ENCODE data around the gene KRT13.

Gene KRT13

DNA sequence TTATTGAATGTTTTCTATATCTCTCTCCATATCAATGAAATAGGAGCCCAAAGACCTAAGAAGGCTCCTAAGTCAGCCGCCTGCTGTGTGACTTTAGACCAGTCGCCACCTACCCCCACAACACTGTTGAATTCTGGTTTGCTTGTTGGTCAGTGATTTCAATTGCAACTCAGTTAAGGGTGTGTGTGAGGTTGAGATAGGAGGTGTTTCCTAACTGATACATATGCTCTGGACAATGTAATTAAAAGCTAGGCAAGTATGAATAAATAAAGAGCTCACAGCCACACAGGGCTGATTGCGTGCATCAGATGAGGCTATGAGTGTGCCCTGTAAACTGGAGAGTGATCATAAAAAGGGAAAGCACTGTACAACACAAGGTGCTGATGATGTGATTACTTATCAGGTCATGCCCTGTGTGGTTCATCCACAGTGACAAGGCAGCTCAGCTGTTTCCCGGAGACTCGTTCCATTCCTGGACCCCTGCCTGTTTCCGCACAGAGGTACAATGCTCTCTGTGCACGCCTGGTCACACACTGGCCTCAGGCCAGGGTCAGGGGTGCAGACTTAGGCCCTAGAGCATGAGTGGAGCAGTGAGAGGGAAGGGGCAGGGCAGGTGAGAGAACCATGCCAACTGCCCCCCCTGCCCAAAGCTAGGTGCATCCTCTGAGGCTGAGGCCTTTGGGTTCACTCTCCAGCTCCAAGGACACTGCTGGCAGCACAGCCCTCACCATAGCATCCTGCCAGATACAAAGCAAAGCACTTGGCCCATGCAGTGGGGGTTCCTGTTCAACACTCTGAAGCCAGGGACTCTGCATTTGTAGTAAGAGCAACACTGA, 21.2 kb downstream of the KRT13 start:
- Histone ChIP-seq H3K27ac (ENCODE audit: insufficient read depth, low read length, poor library complexity, severe bottlenecking) (no peak overlapping the region), H3K9me3 (ENCODE audit: control insufficient read depth, low read length) (no peaks in the 10 kb centered on the region), H3K4me1 (ENCODE audit: control insufficient read depth, insufficient read depth, low read length, poor library complexity, severe bottlenecking) (no peaks in the 10 kb centered on the region), H3K27me3 (replicated peaks; ENCODE audit: control insufficient read depth, insufficient read depth, low read length, poor library complexity, severe bottlenecking) (no peaks in the 10 kb centered on the region), H3K36me3 (ENCODE audit: control insufficient read depth, insufficient read depth, low read length) (no peaks in the 10 kb centered on the region), H3K4me3 (ENCODE audit: insufficient read depth, low read depth, low read length, poor library complexity, severe bottlenecking) (no peak overlapping the region)
- no peak for DNase-seq

DNA sequence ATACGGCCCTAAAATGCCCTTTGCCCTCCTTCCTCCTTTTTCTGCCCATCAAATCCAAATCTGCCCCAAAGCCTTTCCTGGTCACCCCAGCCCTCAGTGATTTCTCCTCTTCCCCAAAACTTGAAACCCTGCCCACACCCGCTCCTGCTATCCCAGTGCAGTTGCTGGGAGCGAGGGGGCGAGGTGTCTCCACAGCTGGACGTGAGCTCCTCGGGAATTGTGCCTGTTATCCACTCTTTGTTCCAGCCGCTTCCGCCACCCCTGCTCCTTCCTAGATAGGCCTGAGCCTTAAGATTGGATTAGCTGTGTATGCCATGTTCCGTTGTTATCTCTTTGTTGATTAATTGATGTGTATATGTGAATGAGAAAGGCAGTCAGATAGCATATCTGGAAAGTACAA, 21.9 kb downstream of the KRT13 start:
- no peak for DNase-seq
- no peaks in the 10 kb centered on the region for H3K36me3 ChIP-seq (ENCODE audit: control insufficient read depth, insufficient read depth, low read length)
- H3K4me3 ChIP-seq (ENCODE audit: insufficient read depth, low read depth, low read length, poor library complexity, severe bottlenecking): no peak overlapping the region
- no peaks in the 10 kb centered on the region for H3K4me1 ChIP-seq (ENCODE audit: control insufficient read depth, insufficient read depth, low read length, poor library complexity, severe bottlenecking)
- no peaks in the 10 kb centered on the region for H3K27me3 ChIP-seq (replicated peaks; ENCODE audit: control insufficient read depth, insufficient read depth, low read length, poor library complexity, severe bottlenecking)
- H3K27ac ChIP-seq (ENCODE audit: insufficient read depth, low read length, poor library complexity, severe bottlenecking): no peak overlapping the region
- no peaks in the 10 kb centered on the region for H3K9me3 ChIP-seq (ENCODE audit: control insufficient read depth, low read length)

DNA sequence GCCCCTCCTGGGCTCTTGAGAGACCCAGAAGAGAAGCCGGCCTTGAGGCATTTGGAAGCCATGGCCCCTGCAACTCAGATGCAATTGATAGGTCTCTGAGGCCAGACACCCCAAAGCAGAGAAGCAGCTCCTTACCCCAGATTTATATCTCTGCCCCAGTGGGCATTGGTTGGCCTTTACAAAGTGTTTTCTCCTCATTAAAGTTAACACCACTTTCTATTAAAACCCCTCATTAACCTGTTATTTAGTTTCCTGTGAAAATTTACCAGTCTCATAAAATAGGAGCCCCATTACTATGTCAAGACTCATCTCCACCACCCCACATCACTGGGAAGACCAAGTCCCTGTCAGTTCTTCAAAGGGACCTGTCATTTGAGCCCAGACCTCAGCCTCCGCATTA, 24.4 kb downstream of the KRT13 start, which contains the start of gene KRT35:
Gene KRT35, minus strand, starts transcription at position 116 of the 400 bp plus-strand sequence. Its CDS starts 54 bp downstream, at position 62.
- no peaks in the 10 kb centered on the region for H3K9me3 ChIP-seq (ENCODE audit: control insufficient read depth, low read length)
- no peak within 1 kb of the TSS for H3K4me3 ChIP-seq (ENCODE audit: insufficient read depth, low read depth, low read length, poor library complexity, severe bottlenecking)

DNA sequence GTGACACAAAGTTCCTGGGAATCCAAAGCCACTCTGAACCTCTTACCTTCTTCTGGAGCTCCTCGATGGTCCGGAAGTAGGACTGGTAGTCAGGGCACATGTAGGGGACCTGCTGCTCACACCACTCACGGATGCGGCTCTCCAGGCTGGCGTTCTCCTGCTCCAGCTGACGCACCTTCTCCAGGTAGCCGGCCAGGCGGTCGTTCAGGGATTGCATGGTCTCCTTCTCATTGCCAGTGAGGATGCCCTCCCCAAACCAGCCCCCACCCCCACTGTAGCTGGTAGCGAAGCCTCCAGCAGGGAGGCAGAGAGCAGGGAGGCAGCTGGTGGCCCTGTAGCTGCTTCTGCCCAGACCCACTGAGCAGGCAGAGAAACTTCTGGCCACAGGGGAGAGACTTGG, 24.8 kb downstream of the KRT13 start:
- Histone ChIP-seq H3K4me3 (ENCODE audit: insufficient read depth, low read depth, low read length, poor library complexity, severe bottlenecking) (no peak overlapping the region), H3K27ac (ENCODE audit: insufficient read depth, low read length, poor library complexity, severe bottlenecking) (no peak overlapping the region), H3K9me3 (ENCODE audit: control insufficient read depth, low read length) (no peaks in the 10 kb centered on the region), H3K4me1 (ENCODE audit: control insufficient read depth, insufficient read depth, low read length, poor library complexity, severe bottlenecking) (no peaks in the 10 kb centered on the region), H3K36me3 (ENCODE audit: control insufficient read depth, insufficient read depth, low read length) (no peaks in the 10 kb centered on the region), H3K27me3 (replicated peaks; ENCODE audit: control insufficient read depth, insufficient read depth, low read length, poor library complexity, severe bottlenecking) (no peaks in the 10 kb centered on the region)
- DNase-seq: no peak

More for the DNA sequence above, 24.4 kb downstream of the KRT13 start, which contains the start of gene KRT35:
- H3K27me3 ChIP-seq (replicated peaks; ENCODE audit: control insufficient read depth, insufficient read depth, low read length, poor library complexity, severe bottlenecking): no peaks in the 10 kb centered on the region
- no peaks in the 10 kb centered on the region for H3K4me1 ChIP-seq (ENCODE audit: control insufficient read depth, insufficient read depth, low read length, poor library complexity, severe bottlenecking)
- H3K27ac ChIP-seq (ENCODE audit: insufficient read depth, low read length, poor library complexity, severe bottlenecking): no peak within 1 kb of the TSS
- no peak for DNase-seq
- no peaks in the 10 kb centered on the region for H3K36me3 ChIP-seq (ENCODE audit: control insufficient read depth, insufficient read depth, low read length)

DNA sequence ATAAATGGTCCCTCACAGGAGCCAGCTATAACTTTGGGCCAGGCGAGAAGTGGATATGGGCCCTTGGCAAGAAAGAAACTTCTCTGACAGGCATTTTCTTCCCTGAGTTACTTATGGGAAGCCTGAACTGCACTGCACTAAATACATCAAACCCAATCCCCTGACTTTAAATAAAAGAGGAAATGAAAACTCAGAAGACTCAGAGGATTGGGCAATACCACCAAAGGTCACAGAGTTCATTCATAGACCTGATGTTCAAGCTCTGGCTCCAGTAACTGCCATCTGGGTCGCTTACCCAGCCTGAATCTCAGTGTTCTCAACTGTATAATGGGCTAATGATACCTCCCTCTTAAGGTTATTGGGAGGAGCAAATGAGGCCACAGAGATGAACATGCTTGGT, 25.3 kb downstream of the KRT13 start:
- DNase-seq: no peak
- Histone ChIP-seq H3K27ac (ENCODE audit: insufficient read depth, low read length, poor library complexity, severe bottlenecking) (no peak overlapping the region), H3K27me3 (replicated peaks; ENCODE audit: control insufficient read depth, insufficient read depth, low read length, poor library complexity, severe bottlenecking) (no peaks in the 10 kb centered on the region), H3K4me3 (ENCODE audit: insufficient read depth, low read depth, low read length, poor library complexity, severe bottlenecking) (no peak overlapping the region), H3K36me3 (ENCODE audit: control insufficient read depth, insufficient read depth, low read length) (no peaks in the 10 kb centered on the region), H3K9me3 (ENCODE audit: control insufficient read depth, low read length) (no peaks in the 10 kb centered on the region), H3K4me1 (ENCODE audit: control insufficient read depth, insufficient read depth, low read length, poor library complexity, severe bottlenecking) (no peaks in the 10 kb centered on the region)

DNA sequence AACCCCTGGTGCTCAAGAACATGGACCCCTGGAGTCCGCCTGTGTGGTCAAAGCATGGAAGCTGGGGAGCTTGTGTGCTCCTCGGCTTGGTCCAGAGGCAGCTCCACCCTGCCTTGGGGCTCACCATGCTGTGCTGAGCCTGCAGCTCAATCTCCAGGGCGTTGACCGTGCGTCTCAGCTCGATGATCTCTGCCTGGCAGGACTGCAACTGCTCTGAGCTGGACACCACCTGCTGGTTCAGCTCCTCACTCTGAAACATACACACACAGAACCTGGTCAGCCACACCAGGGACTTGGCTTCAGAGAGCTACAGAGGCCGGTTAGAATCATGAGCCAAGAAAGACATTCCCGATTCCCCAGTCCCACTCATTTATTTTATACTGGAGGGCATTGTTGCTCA, 27.2 kb downstream of the KRT13 start:
- no peak for DNase-seq
- Histone ChIP-seq H3K27ac (ENCODE audit: insufficient read depth, low read length, poor library complexity, severe bottlenecking) (no peak overlapping the region), H3K9me3 (ENCODE audit: control insufficient read depth, low read length) (no peaks in the 10 kb centered on the region), H3K4me1 (ENCODE audit: control insufficient read depth, insufficient read depth, low read length, poor library complexity, severe bottlenecking) (no peaks in the 10 kb centered on the region), H3K36me3 (ENCODE audit: control insufficient read depth, insufficient read depth, low read length) (no peaks in the 10 kb centered on the region), H3K4me3 (ENCODE audit: insufficient read depth, low read depth, low read length, poor library complexity, severe bottlenecking) (no peak overlapping the region), H3K27me3 (replicated peaks; ENCODE audit: control insufficient read depth, insufficient read depth, low read length, poor library complexity, severe bottlenecking) (no peaks in the 10 kb centered on the region)

DNA sequence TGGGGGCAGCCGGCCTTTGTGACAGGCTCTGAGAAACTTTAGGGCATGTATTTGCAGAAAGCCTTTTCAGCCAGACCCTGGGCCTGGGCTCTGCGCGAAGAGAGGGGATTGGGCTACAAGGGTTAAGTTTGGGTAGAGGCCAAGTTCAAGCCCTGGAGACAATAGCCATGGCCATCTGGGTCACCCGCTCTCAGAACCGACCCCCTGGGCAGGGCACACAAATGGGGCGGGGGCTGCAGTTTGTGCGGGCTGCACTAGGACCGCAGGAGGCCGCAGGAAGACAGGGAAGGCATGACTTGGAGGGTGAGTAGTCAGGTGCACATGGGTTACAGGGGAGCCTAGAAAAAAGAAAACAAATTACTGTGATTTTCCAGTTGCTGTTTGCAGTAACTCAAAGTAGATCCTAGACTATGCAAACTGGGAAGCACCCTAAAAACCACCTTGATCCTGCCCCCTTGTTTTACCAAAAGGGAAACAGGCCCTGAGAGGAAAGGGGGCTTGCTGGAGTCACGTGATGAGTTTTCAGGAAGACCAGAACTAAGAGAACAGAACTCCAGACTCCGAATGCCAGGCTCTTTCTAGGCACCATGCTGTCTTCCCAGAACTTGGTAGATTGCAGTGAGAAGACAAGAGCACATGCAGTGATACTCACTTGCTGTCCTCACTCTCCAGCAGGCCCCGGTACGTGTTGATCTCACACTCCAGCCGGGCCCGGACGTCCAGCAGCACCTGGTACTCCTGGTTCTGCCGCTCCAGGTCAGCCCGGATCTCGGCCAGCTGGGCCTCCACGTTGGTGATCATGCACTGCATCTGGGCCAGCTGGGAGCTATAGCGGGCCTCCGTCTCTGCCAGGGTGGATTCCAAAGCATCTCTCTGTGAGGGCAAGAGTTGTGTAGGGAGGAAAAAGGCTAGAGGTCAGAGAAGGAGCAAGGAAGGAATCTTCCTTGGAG, 28.3 kb downstream of the KRT13 start:
- H3K4me3 ChIP-seq (ENCODE audit: insufficient read depth, low read depth, low read length, poor library complexity, severe bottlenecking): no peak overlapping the region
- H3K9me3 ChIP-seq (ENCODE audit: control insufficient read depth, low read length): no peaks in the 10 kb centered on the region
- H3K27me3 ChIP-seq (replicated peaks; ENCODE audit: control insufficient read depth, insufficient read depth, low read length, poor library complexity, severe bottlenecking): no peaks in the 10 kb centered on the region
- no peak for DNase-seq
- no peaks in the 10 kb centered on the region for H3K36me3 ChIP-seq (ENCODE audit: control insufficient read depth, insufficient read depth, low read length)
- H3K27ac ChIP-seq (ENCODE audit: insufficient read depth, low read length, poor library complexity, severe bottlenecking): no peak overlapping the region
- H3K4me1 ChIP-seq (ENCODE audit: control insufficient read depth, insufficient read depth, low read length, poor library complexity, severe bottlenecking): no peaks in the 10 kb centered on the region

DNA sequence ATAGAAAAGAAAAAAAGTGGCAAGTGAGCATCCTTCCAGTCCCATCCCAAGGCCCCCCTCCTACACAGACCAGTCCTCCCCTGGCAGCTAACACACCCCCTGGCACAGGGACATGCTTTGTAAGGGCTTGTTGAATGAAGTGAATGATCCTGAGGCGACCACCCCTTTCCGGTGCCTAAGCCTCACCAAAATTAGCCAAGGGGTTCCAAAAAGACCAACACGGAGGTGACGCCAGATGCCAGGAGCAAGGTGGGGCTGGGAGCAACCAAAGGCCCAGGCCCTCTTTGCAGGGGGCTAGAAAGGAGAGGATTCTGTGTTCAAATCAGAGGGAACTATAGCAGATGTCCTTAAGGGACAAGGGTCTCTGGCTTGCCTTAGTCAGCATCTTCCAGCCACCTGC, 30.0 kb downstream of the KRT13 start:
- Histone ChIP-seq H3K36me3 (ENCODE audit: control insufficient read depth, insufficient read depth, low read length) (no peaks in the 10 kb centered on the region), H3K4me1 (ENCODE audit: control insufficient read depth, insufficient read depth, low read length, poor library complexity, severe bottlenecking) (no peaks in the 10 kb centered on the region)

DNA sequence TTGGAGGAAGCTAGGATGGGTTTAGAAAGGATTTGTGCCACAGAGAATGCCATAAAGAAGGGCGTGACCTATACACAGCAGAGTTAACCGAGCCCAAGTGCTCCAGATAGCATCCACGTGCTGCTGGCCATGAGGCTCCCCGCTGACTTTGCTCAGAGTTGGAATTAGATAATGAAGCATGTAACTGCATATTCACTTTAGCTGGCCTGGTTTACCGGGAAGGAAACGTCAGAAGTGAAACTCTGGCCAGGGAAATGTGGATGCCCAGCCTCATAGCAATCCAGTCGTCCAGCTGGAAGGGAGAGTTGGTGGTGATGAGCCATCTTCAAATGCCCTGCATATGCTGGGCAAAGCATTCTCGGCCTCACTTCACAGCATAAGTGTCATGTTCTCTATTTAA, 30.5 kb downstream of the KRT13 start:
- Histone ChIP-seq H3K27me3 (replicated peaks; ENCODE audit: control insufficient read depth, insufficient read depth, low read length, poor library complexity, severe bottlenecking) (no peaks in the 10 kb centered on the region), H3K27ac (ENCODE audit: insufficient read depth, low read length, poor library complexity, severe bottlenecking) (no peak overlapping the region), H3K4me1 (ENCODE audit: control insufficient read depth, insufficient read depth, low read length, poor library complexity, severe bottlenecking) (no peaks in the 10 kb centered on the region), H3K9me3 (ENCODE audit: control insufficient read depth, low read length) (no peaks in the 10 kb centered on the region), H3K4me3 (ENCODE audit: insufficient read depth, low read depth, low read length, poor library complexity, severe bottlenecking) (no peak overlapping the region), H3K36me3 (ENCODE audit: control insufficient read depth, insufficient read depth, low read length) (no peaks in the 10 kb centered on the region)
- no peak for DNase-seq

More for the DNA sequence above, 30.0 kb downstream of the KRT13 start:
- no peak overlapping the region for H3K4me3 ChIP-seq (ENCODE audit: insufficient read depth, low read depth, low read length, poor library complexity, severe bottlenecking)
- H3K9me3 ChIP-seq (ENCODE audit: control insufficient read depth, low read length): no peaks in the 10 kb centered on the region
- no peak for DNase-seq
- H3K27me3 ChIP-seq (replicated peaks; ENCODE audit: control insufficient read depth, insufficient read depth, low read length, poor library complexity, severe bottlenecking): no peaks in the 10 kb centered on the region
- no peak overlapping the region for H3K27ac ChIP-seq (ENCODE audit: insufficient read depth, low read length, poor library complexity, severe bottlenecking)

DNA sequence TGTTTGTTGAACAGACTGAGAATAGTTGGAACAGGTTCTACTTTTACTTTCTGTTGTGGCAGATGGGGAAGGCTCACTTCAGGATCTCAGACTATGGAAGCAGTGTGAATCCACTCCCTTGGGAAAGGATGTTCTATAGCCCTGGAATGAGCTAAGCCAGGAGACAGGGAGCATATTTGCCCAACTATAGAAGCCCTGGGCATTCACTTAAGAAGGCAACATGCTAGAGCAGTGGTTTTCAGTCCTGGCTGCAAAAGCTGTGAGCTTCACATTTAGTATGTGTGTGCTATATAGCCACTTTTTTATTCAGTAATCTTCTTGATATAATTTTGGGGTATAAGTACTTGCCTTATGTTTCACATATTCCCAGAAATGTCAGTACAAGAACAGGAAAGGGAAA, 37.1 kb downstream of the KRT13 start:
- Histone ChIP-seq H3K27me3 (replicated peaks; ENCODE audit: control insufficient read depth, insufficient read depth, low read length, poor library complexity, severe bottlenecking) (no peaks in the 10 kb centered on the region), H3K4me3 (ENCODE audit: insufficient read depth, low read depth, low read length, poor library complexity, severe bottlenecking) (no peak overlapping the region), H3K4me1 (ENCODE audit: control insufficient read depth, insufficient read depth, low read length, poor library complexity, severe bottlenecking) (no peaks in the 10 kb centered on the region), H3K36me3 (ENCODE audit: control insufficient read depth, insufficient read depth, low read length) (no peaks in the 10 kb centered on the region), H3K9me3 (ENCODE audit: control insufficient read depth, low read length) (no peaks in the 10 kb centered on the region), H3K27ac (ENCODE audit: insufficient read depth, low read length, poor library complexity, severe bottlenecking) (no peak overlapping the region)
- no peak for DNase-seq

All from effector memory CD4-positive, alpha-beta T cell (primary cell).